HG03439 (cell line): Measurements from ENCODE around the gene CARS1.
"Not testable (repeated sequence)": the region's sequence is repeated elsewhere in the genome, so short reads cannot be mapped to it uniquely, and the experiment has no call there.

Source experiments
- ATAC-seq: cut with Tn5 transposase; IDR thresholded peaks from one replicate; pipeline ENCODE4 v1.9.1; 2021; ENCODE audit warnings: mild to moderate bottlenecking, moderate library complexity; ENCODE audit not compliant: unreplicated experiment

CARS1 gene

GRCh38 chr11:3063876-3064275, 6.7 kb upstream of the CARS1 start:
- not testable (repeated sequence) for ATAC-seq

- not testable (repeated sequence) for ATAC-seq
These were observed 6.2 kb upstream of the CARS1 start for GRCh38 chr11:3063432-3063831.

- ATAC-seq, result no peak
These were observed 3.3 kb upstream of the CARS1 start for GRCh38 chr11:3060436-3061025.

GRCh38 chr11:3058753-3059664, 1.8 kb upstream of the CARS1 start:
- ATAC-seq, result no peak

GRCh38 chr11:3056296-3057068, 741 bp downstream of the CARS1 start:
- peak; percentile 10 for ATAC-seq

- no peak for ATAC-seq
These were observed 1.3 kb downstream of the CARS1 start for GRCh38 chr11:3055891-3056290.

GRCh38 chr11:3052567-3052966, 4.7 kb downstream of the CARS1 start:
- no peak for ATAC-seq

- ATAC-seq, result no peak
These were observed 5.1 kb downstream of the CARS1 start for GRCh38 chr11:3052109-3052479.

GRCh38 chr11:3051196-3052108, 5.8 kb downstream of the CARS1 start:
- ATAC-seq, result no peak

- ATAC-seq, result peak; percentile 5
These were observed 6.6 kb downstream of the CARS1 start for GRCh38 chr11:3050386-3051195.

GRCh38 chr11:3049430-3050243, 7.6 kb downstream of the CARS1 start:
- peak; percentile 88 for ATAC-seq

GRCh38 chr11:3047637-3048036, 9.6 kb downstream of the CARS1 start:
- ATAC-seq, result no peak

- no peak for ATAC-seq
These were observed 10.6 kb downstream of the CARS1 start for GRCh38 chr11:3046641-3047040.

- no peak for ATAC-seq
These were observed 11.0 kb downstream of the CARS1 start for GRCh38 chr11:3046190-3046589.

- no peak for ATAC-seq
These were observed 12.3 kb downstream of the CARS1 start for GRCh38 chr11:3044915-3045314.

GRCh38 chr11:3044004-3044403, 13.2 kb downstream of the CARS1 start:
- ATAC-seq, result no peak

GRCh38 chr11:3043315-3043871, 13.8 kb downstream of the CARS1 start:
- no peak for ATAC-seq

GRCh38 chr11:3042496-3043314, 14.5 kb downstream of the CARS1 start:
- ATAC-seq, result no peak
